A673 (cell line): ENCODE measurements around the gene KIAA0040. TPM values are rescaled to one million over a fixed set of nuclear protein-coding genes. Genes with fewer than 3 reads are reported as not detected.

Experiments
- BruUV-seq: library from RNA; stranded (reverse); fragments of 400-500 nt; replicated peaks from 2 replicates; lab custom pipeline; 2021; lab: Mats Ljungman, UMichigan
- CTCF ChIA-PET: fragments of 300-600 bp; sonication (Branson Sonifier 250); formaldehyde crosslinking; loops from one replicate; lab custom pipeline; 2022; ENCODE audit warnings: antibody characterized with exemption; lab: Charles Lee
- POLR2A ChIA-PET: fragments of 300-600 bp; sonication (Branson Sonifier 250); formaldehyde crosslinking; loops from one replicate; lab custom pipeline; 2022; ENCODE audit warnings: antibody characterized with exemption; ENCODE audit not compliant: low non-redundant PET; lab: Charles Lee
- DNase-seq: peaks from one replicate; pipeline ENCODE4 v3.0.0-alpha.2; 2015; ENCODE audit warnings: low spot score
- H3K27ac ChIP-seq: fragments of 200-600 bp; sonication (generic); 2 replicates; pipeline ENCODE4 v1.5.1; 2016; ENCODE audit warnings: mixed run types, low read depth, mild to moderate bottlenecking, mixed read lengths, antibody characterized with exemption, low read length; ENCODE audit not compliant: poor library complexity, severe bottlenecking
- H3K27me3 ChIP-seq: fragments of 200-600 bp; sonication (generic); replicated peaks from 2 replicates; pipeline ENCODE4 v1.6.1; 2017; ENCODE audit warnings: mixed run types, low read depth, mild to moderate bottlenecking, mixed read lengths, antibody characterized with exemption, low read length; ENCODE audit not compliant: insufficient read depth, poor library complexity
- H3K36me3 ChIP-seq: fragments of 200-600 bp; sonication (generic); 2 replicates; pipeline ENCODE4 v1.6.1; 2016; ENCODE audit warnings: mixed run types, mild to moderate bottlenecking, mixed read lengths, antibody characterized with exemption, low read length; ENCODE audit not compliant: insufficient read depth, poor library complexity, severe bottlenecking
- H3K4me1 ChIP-seq: fragments of 200-600 bp; sonication (generic); 2 replicates; pipeline ENCODE4 v1.6.1; 2017; ENCODE audit warnings: mixed run types, mild to moderate bottlenecking, mixed read lengths, antibody characterized with exemption, low read length; ENCODE audit not compliant: insufficient read depth, poor library complexity, severe bottlenecking
- H3K4me3 ChIP-seq: fragments of 200-600 bp; sonication (generic); 2 replicates; pipeline ENCODE4 v1.5.1; 2016; ENCODE audit warnings: low read depth, mixed run types, mild to moderate bottlenecking, mixed read lengths, low read length; ENCODE audit not compliant: poor library complexity, severe bottlenecking
- H3K9me3 ChIP-seq: fragments of 200-600 bp; sonication (generic); 2 replicates; pipeline ENCODE4 v1.6.1; 2016; ENCODE audit warnings: mixed run types, low read depth, mild to moderate bottlenecking, mixed read lengths, antibody characterized with exemption, low read length; ENCODE audit not compliant: poor library complexity, severe bottlenecking
- EZH2 ChIP-seq: fragments of 200-600 bp; sonication (generic); IDR thresholded peaks from 2 replicates; pipeline ENCODE4 v1.6.1; 2017; ENCODE audit warnings: borderline replicate concordance, low read depth, mild to moderate bottlenecking, mixed read lengths, antibody characterized with exemption, low read length; ENCODE audit not compliant: poor library complexity, severe bottlenecking
- intact Hi-C: fragments of 100-400 bp; cut with micrococcal nuclease; formaldehyde crosslinking; loops from one replicate; pipeline ENCODE4 v1.10.0; 2022; ENCODE audit not compliant: unreplicated experiment
- total RNA-seq: library from RNA; stranded (reverse); gene quantifications from 2 replicates; pipeline ENCODE4 v1.2.3, GENCODE V29; 2021
- TF ChIP-seq, protein P1 (sequence below): fragments of 300-800, 200-600 bp; sonication (generic); conservative IDR thresholded peaks from 2 replicates; pipeline ENCODE4 v1.5.1; 2017; ENCODE audit warnings: low read depth, mild to moderate bottlenecking, antibody characterized with exemption, low read length, moderate library complexity, mixed read lengths

The KIAA0040 gene
- total RNA-seq, 1 experiment from 2014 or later: not detected

DNA sequence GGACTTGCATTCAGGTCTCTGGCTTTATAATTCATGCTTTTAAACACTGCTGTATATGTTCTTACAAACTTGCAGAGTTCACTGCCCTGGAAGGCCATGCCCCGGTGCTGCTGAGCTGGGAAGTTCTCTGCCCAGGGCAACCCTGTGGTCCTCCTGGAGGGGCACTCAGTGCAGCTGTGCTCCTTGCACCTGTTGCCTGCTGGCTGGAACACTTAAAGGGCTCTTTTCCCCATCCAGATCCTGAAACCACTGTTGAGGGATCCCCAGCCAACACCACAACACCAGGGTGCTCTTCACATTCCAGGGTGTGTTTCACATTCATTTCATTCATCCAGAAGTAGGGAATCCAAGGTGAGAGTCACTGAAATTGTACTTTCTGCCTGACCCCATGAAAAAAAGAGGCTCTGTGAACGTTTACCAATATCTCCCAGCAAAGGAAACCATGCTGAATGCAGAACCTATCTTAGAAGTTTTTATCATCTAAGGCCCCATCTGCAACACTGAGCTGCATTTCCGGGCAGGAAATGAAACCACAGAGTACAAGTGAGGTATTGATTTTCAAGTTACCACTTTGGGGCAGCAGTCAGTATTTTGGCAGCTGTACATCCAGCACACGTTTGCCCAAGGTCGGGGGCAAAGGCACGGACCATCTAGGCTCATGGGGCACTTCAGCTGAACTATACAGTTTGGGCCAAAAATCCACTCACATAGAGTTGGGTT, 16.4 kb upstream of the KIAA0040 start:
- POLR2A ChIA-PET: no interaction called here
- TF ChIP-seq EZH2: no peak
- TF ChIP-seq, protein P1, sequence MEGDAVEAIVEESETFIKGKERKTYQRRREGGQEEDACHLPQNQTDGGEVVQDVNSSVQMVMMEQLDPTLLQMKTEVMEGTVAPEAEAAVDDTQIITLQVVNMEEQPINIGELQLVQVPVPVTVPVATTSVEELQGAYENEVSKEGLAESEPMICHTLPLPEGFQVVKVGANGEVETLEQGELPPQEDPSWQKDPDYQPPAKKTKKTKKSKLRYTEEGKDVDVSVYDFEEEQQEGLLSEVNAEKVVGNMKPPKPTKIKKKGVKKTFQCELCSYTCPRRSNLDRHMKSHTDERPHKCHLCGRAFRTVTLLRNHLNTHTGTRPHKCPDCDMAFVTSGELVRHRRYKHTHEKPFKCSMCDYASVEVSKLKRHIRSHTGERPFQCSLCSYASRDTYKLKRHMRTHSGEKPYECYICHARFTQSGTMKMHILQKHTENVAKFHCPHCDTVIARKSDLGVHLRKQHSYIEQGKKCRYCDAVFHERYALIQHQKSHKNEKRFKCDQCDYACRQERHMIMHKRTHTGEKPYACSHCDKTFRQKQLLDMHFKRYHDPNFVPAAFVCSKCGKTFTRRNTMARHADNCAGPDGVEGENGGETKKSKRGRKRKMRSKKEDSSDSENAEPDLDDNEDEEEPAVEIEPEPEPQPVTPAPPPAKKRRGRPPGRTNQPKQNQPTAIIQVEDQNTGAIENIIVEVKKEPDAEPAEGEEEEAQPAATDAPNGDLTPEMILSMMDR: no peak
- no peak overlapping the region for H3K27ac ChIP-seq
- CTCF ChIA-PET: interaction anchor here (0.6 kb wide), 1 partner anchor 57 kb away, joined by 4 read pairs; no protein-coding TSS in a partner anchor
- no peaks in the 10 kb centered on the region for H3K4me1 ChIP-seq
- no TSS peak for BruUV-seq
- intact Hi-C loops: no loop called here
- no peaks in the 10 kb centered on the region for H3K36me3 ChIP-seq
- DNase-seq: no peak
- H3K9me3 ChIP-seq: no peaks in the 10 kb centered on the region
- no peak overlapping the region for H3K4me3 ChIP-seq
- H3K27me3 ChIP-seq: peaks cover 13% of the 10 kb centered on the region

- no TSS peak for BruUV-seq
- no peak overlapping the region for H3K4me3 ChIP-seq
- no peak overlapping the region for H3K27ac ChIP-seq
- POLR2A ChIA-PET: no interaction called here
- intact Hi-C loops: no loop called here
- DNase-seq: no peak
- TF ChIP-seq EZH2: no peak
- TF ChIP-seq, protein P1: no peak
- CTCF ChIA-PET: interaction anchor here (0.6 kb wide), 1 partner anchor 56 kb away, joined by 4 read pairs; no protein-coding TSS in a partner anchor
- peaks cover 13% of the 10 kb centered on the region for H3K27me3 ChIP-seq
- no peaks in the 10 kb centered on the region for H3K4me1 ChIP-seq
- no peaks in the 10 kb centered on the region for H3K9me3 ChIP-seq
- no peaks in the 10 kb centered on the region for H3K36me3 ChIP-seq
Measured at GRCh38 chr1:175207971-175208370, 15.4 kb upstream of the KIAA0040 start.

DNA sequence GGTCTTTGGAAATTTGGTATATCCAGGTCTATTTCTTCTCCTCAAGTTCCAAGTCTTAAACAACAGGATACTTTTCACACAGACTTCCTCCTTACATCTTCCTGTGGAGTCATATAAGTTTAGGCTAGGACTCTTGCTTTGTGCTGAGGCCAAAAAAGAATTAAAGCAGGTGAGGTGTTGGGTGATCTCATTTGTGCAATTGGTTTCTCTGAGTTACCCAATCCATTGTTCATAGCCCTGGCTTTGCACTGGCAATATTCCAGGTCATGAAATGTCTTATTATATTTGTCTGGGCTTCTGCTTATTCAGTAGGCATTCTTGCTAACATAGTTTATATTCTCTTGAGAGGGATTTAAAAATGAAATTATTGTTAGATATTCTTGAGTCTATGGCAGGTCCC, 14.1 kb upstream of the KIAA0040 start:
- POLR2A ChIA-PET: no interaction called here
- no peaks in the 10 kb centered on the region for H3K9me3 ChIP-seq
- intact Hi-C loops: no loop called here
- no TSS peak for BruUV-seq
- no peaks in the 10 kb centered on the region for H3K4me1 ChIP-seq
- no peak overlapping the region for H3K4me3 ChIP-seq
- TF ChIP-seq, protein P1: no peak
- TF ChIP-seq EZH2: no peak
- no peak for DNase-seq
- peaks cover 13% of the 10 kb centered on the region for H3K27me3 ChIP-seq
- CTCF ChIA-PET: no interaction called here
- H3K27ac ChIP-seq: no peak overlapping the region
- no peaks in the 10 kb centered on the region for H3K36me3 ChIP-seq
